K562 (cell line): ENCODE measurements around the gene CLEC2L. TPM values are rescaled to one million over a fixed set of nuclear protein-coding genes. Genes with fewer than 3 reads are reported as not detected.

Experiments used
- ATAC-seq: fragments of 200-7000 bp; cut with Tn5 transposase; 3 replicates; pipeline ENCODE4 v1.9.1; 2020; ENCODE audit warnings: moderate library complexity
- BruUV-seq: library from RNA; stranded (reverse); fragments of 400-500 nt; replicated peaks from 2 replicates; lab custom pipeline; 2021; lab: Mats Ljungman, UMichigan
- CTCF ChIA-PET: fragments of 300-600 bp; formaldehyde crosslinking; extraction: SDS; loops from one replicate; lab custom pipeline; 2021; ENCODE audit warnings: low intra/inter-chr PET ratio; lab: Yijun Ruan, JAX
- POLR2A ChIA-PET: fragments of 300-600, 350-650 bp; sonication (Branson Sonifier 250); formaldehyde crosslinking; extraction: SDS; loops from one replicate; lab custom pipeline; 2021; ENCODE audit warnings: antibody characterized with exemption, inconsistent platforms; lab: Yijun Ruan, JAX
- DNase-seq, 4 experiments: peaks; one replicate each; pipeline versions ENCODE4 v3.0.0 to v3.0.0-alpha.2; 2011 to 2018; ENCODE audit warnings: low spot score in 3 of 4, mixed read lengths in 3 of 4; ENCODE audit errors: extremely low read depth in 1 of 4
- FAIRE-seq: peaks from 2 replicates; lab custom pipeline; 2011; peaks lifted over from hg19 to GRCh38; lab: Jason Lieb, UNC
- H2AFZ ChIP-seq: 2 replicates; pipeline ENCODE4 v1.6.0; 2011; ENCODE audit warnings: low read depth, low read length, control low read depth, inconsistent platforms
- H3K27ac ChIP-seq: fragments of 200-600 bp; 3 replicates; pipeline ENCODE4 v1.8.0; 2011; ENCODE audit warnings: low read depth, mild to moderate bottlenecking, control low read depth, inconsistent platforms, low read length, moderate library complexity, mixed read lengths; ENCODE audit errors: extremely low read depth
- H3K27me3 ChIP-seq, 2 experiments: fragments of 300-600 bp in 1 of 2; 2 replicates in 1 of 2; 3 replicates in 1 of 2; pipeline versions ENCODE4 v1.6.0 to v1.8.0; 2011; ENCODE audit warnings: inconsistent platforms in 2 of 2, low read length in 2 of 2, mild to moderate bottlenecking in 1 of 2, mixed read lengths in 1 of 2, moderate library complexity in 1 of 2; ENCODE audit not compliant: control insufficient read depth in 2 of 2, insufficient read depth in 2 of 2
- H3K36me3 ChIP-seq: fragments of 300-600 bp; 3 replicates; pipeline ENCODE4 v1.8.0; 2011; ENCODE audit warnings: mild to moderate bottlenecking, low read length, inconsistent platforms; ENCODE audit not compliant: control insufficient read depth, insufficient read depth
- H3K4me1 ChIP-seq, 2 experiments: fragments of 200-600 bp in 1 of 2; replicated peaks in 1 of 2; 2 replicates in 1 of 2; 3 replicates in 1 of 2; pipeline versions ENCODE4 v1.5.1 to v1.8.0; 2011; ENCODE audit warnings: inconsistent platforms in 2 of 2, low read length in 2 of 2, mild to moderate bottlenecking in 1 of 2, mixed read lengths in 1 of 2, moderate library complexity in 1 of 2; ENCODE audit not compliant: control insufficient read depth in 2 of 2, insufficient read depth in 2 of 2
- H3K4me2 ChIP-seq: 2 replicates; pipeline ENCODE4 v1.6.1; 2011; ENCODE audit warnings: low read length, control low read depth, inconsistent platforms, mixed read lengths; ENCODE audit not compliant: insufficient read depth
- H3K4me3 ChIP-seq: fragments of 200-600 bp; sonication (generic), shearing (Covaris generic); 2 replicates; pipeline ENCODE4 v1.5.1; 2016; ENCODE audit warnings: control low read depth, inconsistent platforms
- H3K79me2 ChIP-seq: fragments of 200-600 bp; 3 replicates; pipeline ENCODE4 v1.8.0; 2011; ENCODE audit warnings: low read length, inconsistent platforms; ENCODE audit not compliant: control insufficient read depth, insufficient read depth
- H3K9ac ChIP-seq, 2 experiments: 2 replicates each; pipeline versions ENCODE4 v1.6.0 to v1.6.1; 2011; ENCODE audit warnings: low read depth in 2 of 2, low read length in 2 of 2, control low read depth in 1 of 2, inconsistent platforms in 1 of 2, mild to moderate bottlenecking in 1 of 2, mixed read lengths in 1 of 2; ENCODE audit not compliant: insufficient read depth in 1 of 2
- H3K9me1 ChIP-seq: one replicate; pipeline ENCODE4 v1.6.0; 2011; ENCODE audit warnings: inconsistent platforms, mild to moderate bottlenecking, low read length, moderate library complexity; ENCODE audit not compliant: control insufficient read depth, insufficient read depth
- H3K9me3 ChIP-seq: replicated peaks from 2 replicates; pipeline ENCODE4 v1.5.1; 2011; ENCODE audit warnings: low read depth, low read length, inconsistent platforms; ENCODE audit not compliant: control insufficient read depth, insufficient read depth
- H4K20me1 ChIP-seq: replicated peaks from 2 replicates; pipeline ENCODE4 v1.6.1; 2011; ENCODE audit warnings: low read length, inconsistent platforms, mixed read lengths; ENCODE audit not compliant: control insufficient read depth, insufficient read depth
- ADNP ChIP-seq: fragments of 200-800 bp; sonication (Bioruptor generic); IDR thresholded peaks from 2 replicates; pipeline ENCODE4 v1.6.1; 2016; ENCODE audit warnings: missing genetic modification characterization, missing compliant biosample characterization
- ARHGAP35 ChIP-seq: fragments of 450-650 bp; IDR thresholded peaks from 2 replicates; pipeline ENCODE4 v1.6.1; 2018; ENCODE audit not compliant: partially characterized antibody
- HDAC6 ChIP-seq: IDR thresholded peaks from 2 replicates; pipeline ENCODE4 v1.6.1; 2012; ENCODE audit warnings: low read depth, mild to moderate bottlenecking, control low read depth, inconsistent platforms, low read length, moderate library complexity
- MCM2 ChIP-seq: fragments of 450-650 bp; IDR thresholded peaks from 2 replicates; pipeline ENCODE4 v1.6.1; 2017; ENCODE audit warnings: low read depth, mild to moderate bottlenecking
- PHF21A ChIP-seq: fragments of 450-650 bp; IDR thresholded peaks from 2 replicates; pipeline ENCODE4 v1.6.1; 2017; ENCODE audit warnings: low read depth, borderline replicate concordance
- POLR2AphosphoS2 ChIP-seq: IDR thresholded peaks from 2 replicates; pipeline ENCODE4 v1.6.1; 2012; ENCODE audit warnings: low read length, improper control_type of control experiment
- POU5F1 ChIP-seq: fragments of 150-350 bp; IDR thresholded peaks from 2 replicates; pipeline ENCODE4 v1.6.1; 2014; ENCODE audit warnings: borderline replicate concordance, low read length, low read depth, mild to moderate bottlenecking; ENCODE audit not compliant: partially characterized antibody
- SMARCA5 ChIP-seq: fragments of 450-650 bp; IDR thresholded peaks from 2 replicates; pipeline ENCODE4 v1.6.1; 2016
- SMARCB1 ChIP-seq: IDR thresholded peaks from 2 replicates; pipeline ENCODE4 v1.6.1; 2011; ENCODE audit warnings: improper control_type of control experiment, low read depth; ENCODE audit not compliant: insufficient read length
- WGBS: fragments of 100-300 bp; shearing (Covaris generic); methylation state at CpG from one replicate; pipeline ENCODE4 v1.1.6; 2016; ENCODE audit warnings: low coverage, mixed read lengths; ENCODE audit not compliant: insufficient coverage; ENCODE audit errors: missing lambda C conversion rate; 5-methylcytosine and 5-hydroxymethylcytosine counted together
- in situ Hi-C: fragments of 300-500 bp; cut with MboI; formaldehyde crosslinking; loops from 4 replicates; pipeline ENCODE4 v1.15.0; 2018; ENCODE audit warnings: inconsistent platforms, mixed read lengths
- intact Hi-C: fragments of 100-400 bp; cut with micrococcal nuclease; formaldehyde crosslinking; loops from 2 replicates; pipeline ENCODE4 v1.14.2; 2022
- polyA plus RNA-seq, 8 experiments: library from polyadenylated mRNA; depleted of rRNA in 4 of 8; stranded (reverse) in 5 of 8; unstranded in 3 of 8; fragments of >200 nt; fragmentation: Nextera tagmentation in 2 of 8; fragmentation: Illumina TruSeq in 1 of 8; extraction: Ambion mirVana in 2 of 8; extraction: Trizol in 1 of 8; gene quantifications; 2 replicates each; pipeline versions ENCODE4 v1.2.1 to v1.2.3, GENCODE V29; 2011 to 2014; ENCODE audit warnings: inconsistent platforms in 1 of 8, missing spikeins in 1 of 8
- total RNA-seq, 7 experiments: library from RNA; depleted of rRNA in 6 of 7; stranded (reverse); fragments of >200 nt in 6 of 7; fragmentation: Illumina TruSeq in 2 of 7; extraction: Trizol in 2 of 7; gene quantifications; 2 replicates each; pipeline versions ENCODE4 v1.2.1 to v1.2.3, GENCODE V29; 2011 to 2021; ENCODE audit warnings: low replicate concordance in 1 of 7
- TF ChIP-seq, protein P1 (sequence below): fragments of 250-450 bp; sonication (Bioruptor Pico); IDR thresholded peaks from 2 replicates; pipeline ENCODE4 v1.8.0; 2022; ENCODE audit warnings: moderate library complexity, mild to moderate bottlenecking, inconsistent platforms
- TF ChIP-seq, protein P2 (sequence below): fragments of 450-650 bp; IDR thresholded peaks from 2 replicates; pipeline ENCODE4 v1.6.1; 2016
- TF ChIP-seq, protein P3 (sequence below): fragments of 450-650 bp; formaldehyde crosslinking; IDR thresholded peaks from 2 replicates; pipeline ENCODE4 v1.4.0; 2020; ENCODE audit warnings: mild to moderate bottlenecking, mixed read lengths
- TF ChIP-seq, protein P4 (sequence below): sonication (generic); formaldehyde crosslinking; IDR thresholded peaks from 2 replicates; pipeline ENCODE4 v1.8.0; 2023; ENCODE audit warnings: mild to moderate bottlenecking, missing genetic modification reagents

The CLEC2L gene
- total and polyA plus RNA-seq, 9 of the 15 experiments (the other 6 are each of a cell fraction or from before 2014, with no cell fraction given): 0.84 to 5.5 (median 1.8) TPM

DNA sequence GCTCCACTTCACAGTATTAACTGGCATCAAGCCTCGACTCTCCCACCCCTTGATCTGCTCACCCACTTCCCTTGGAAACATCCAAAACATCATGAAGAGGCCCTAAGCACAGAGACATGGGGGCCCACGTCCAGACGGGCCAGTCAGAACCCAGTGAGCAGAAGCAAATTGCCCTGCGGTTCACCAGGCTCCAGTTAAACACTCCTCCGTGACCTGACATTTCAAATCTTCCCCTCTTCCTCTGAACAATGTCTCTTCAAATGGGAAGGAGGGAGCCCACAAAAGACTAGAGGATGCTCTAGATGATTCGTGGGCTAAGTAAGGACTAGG lies 44.8 kb downstream of the CLEC2L start:
- Histone ChIP-seq H3K79me2 (no peaks in the 10 kb centered on the region), H4K20me1 (no peaks in the 10 kb centered on the region), H3K9me1 (no peaks in the 10 kb centered on the region), H3K4me1 (peaks cover 0 to 8% of the 10 kb centered on the region in 2 experiments; a peak in 3 of 5 replicates), H3K36me3 (no peaks in the 10 kb centered on the region; the same call in 2 of the 3 replicates), H3K9me3 (no peaks in the 10 kb centered on the region), H3K9ac (no peak overlapping the region), H3K27ac (no peak overlapping the region), H2AFZ (no peak overlapping the region), H3K27me3 (peaks cover 0 to 15% of the 10 kb centered on the region in 2 experiments; a peak in 1 of 5 replicates), H3K4me2 (no peak overlapping the region), H3K4me3 (no peak overlapping the region)
- ChIA-PET POLR2A (interaction anchor here (1.2 kb wide), 1 partner anchor 28 kb away, joined by 3 read pairs; no protein-coding TSS in a partner anchor), CTCF (no interaction called here)
- FAIRE-seq (no peak), ATAC-seq (no peak), DNase-seq (no peak)
- intact Hi-C loops (no loop called here), in situ Hi-C loops (no loop called here)
- no peak for TF ChIP-seq PHF21A
- no peak for TF ChIP-seq ARHGAP35
- TF ChIP-seq HDAC6: no peak
- TF ChIP-seq POLR2AphosphoS2: no peak
- TF ChIP-seq, protein P1, sequence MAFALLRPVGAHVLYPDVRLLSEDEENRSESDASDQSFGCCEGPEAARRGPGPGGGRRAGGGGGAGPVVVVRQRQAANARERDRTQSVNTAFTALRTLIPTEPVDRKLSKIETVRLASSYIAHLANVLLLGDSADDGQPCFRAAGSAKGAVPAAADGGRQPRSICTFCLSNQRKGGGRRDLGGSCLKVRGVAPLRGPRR: no peak
- TF ChIP-seq, protein P2, sequence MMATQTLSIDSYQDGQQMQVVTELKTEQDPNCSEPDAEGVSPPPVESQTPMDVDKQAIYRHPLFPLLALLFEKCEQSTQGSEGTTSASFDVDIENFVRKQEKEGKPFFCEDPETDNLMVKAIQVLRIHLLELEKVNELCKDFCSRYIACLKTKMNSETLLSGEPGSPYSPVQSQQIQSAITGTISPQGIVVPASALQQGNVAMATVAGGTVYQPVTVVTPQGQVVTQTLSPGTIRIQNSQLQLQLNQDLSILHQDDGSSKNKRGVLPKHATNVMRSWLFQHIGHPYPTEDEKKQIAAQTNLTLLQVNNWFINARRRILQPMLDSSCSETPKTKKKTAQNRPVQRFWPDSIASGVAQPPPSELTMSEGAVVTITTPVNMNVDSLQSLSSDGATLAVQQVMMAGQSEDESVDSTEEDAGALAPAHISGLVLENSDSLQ: no peak
- TF ChIP-seq SMARCA5: no peak
- TF ChIP-seq, protein P3, sequence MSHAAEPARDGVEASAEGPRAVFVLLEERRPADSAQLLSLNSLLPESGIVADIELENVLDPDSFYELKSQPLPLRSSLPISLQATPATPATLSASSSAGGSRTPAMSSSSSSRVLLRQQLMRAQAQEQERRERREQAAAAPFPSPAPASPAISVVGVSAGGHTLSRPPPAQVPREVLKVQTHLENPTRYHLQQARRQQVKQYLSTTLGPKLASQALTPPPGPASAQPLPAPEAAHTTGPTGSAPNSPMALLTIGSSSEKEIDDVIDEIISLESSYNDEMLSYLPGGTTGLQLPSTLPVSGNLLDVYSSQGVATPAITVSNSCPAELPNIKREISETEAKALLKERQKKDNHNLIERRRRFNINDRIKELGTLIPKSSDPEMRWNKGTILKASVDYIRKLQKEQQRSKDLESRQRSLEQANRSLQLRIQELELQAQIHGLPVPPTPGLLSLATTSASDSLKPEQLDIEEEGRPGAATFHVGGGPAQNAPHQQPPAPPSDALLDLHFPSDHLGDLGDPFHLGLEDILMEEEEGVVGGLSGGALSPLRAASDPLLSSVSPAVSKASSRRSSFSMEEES (CRISPR knock-in tag): no peak
- no peak for TF ChIP-seq POU5F1
- TF ChIP-seq MCM2: no peak
- no peak for TF ChIP-seq ADNP (tag)
- TF ChIP-seq, protein P4, sequence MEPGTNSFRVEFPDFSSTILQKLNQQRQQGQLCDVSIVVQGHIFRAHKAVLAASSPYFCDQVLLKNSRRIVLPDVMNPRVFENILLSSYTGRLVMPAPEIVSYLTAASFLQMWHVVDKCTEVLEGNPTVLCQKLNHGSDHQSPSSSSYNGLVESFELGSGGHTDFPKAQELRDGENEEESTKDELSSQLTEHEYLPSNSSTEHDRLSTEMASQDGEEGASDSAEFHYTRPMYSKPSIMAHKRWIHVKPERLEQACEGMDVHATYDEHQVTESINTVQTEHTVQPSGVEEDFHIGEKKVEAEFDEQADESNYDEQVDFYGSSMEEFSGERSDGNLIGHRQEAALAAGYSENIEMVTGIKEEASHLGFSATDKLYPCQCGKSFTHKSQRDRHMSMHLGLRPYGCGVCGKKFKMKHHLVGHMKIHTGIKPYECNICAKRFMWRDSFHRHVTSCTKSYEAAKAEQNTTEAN (CRISPR knock-in tag): no peak
- no peak for TF ChIP-seq SMARCB1
- no TSS peak for BruUV-seq
- 37% methylated on average over 6 of the region's 6 CpGs for WGBS
